ENCODE data around the gene ZNF132. TPM values are rescaled to one million over a fixed set of nuclear protein-coding genes. Genes with fewer than 3 reads are reported as not detected.

Gene ZNF132
- total RNA-seq, 1 donor from 2014 or later = 1.0 TPM

DNA sequence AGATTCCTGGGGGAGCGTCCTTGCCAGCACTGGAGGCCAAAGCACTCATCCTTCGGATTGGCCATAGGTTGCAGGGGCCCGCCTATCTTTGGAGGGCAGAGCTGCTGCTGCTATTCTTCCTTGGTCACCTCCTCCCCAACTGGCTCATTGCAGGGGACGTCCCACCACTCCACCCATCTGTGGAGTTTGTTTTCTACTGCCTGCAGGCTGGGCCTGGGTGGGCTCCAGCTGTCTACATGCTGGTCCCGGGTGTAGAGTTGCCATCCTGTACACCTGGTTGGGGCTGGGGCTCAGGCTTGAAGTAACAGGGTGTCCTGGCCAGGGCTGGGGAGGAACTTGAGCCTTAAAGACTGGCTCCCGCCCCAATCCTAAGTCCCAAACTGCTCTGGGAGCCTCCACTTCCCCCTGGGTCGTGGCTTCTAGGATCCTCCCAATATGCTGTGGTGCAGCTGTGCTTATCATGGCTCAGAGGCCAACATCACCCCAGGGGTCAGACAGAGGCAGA, 42.4 kb downstream of the ZNF132 start:
- no peaks in the 10 kb centered on the region for H3K27me3 Mint-ChIP-seq (ENCODE audit: insufficient read depth, low read depth)
- no peaks in the 10 kb centered on the region for H3K9me3 ChIP-seq (ENCODE audit: low read depth)
- peaks cover 7% of the 10 kb centered on the region for H3K79me2 ChIP-seq (ENCODE audit: low read depth)
- peaks cover 23% of the 10 kb centered on the region for H3K27me3 ChIP-seq
- peaks cover 26% of the 10 kb centered on the region for H3F3A ChIP-seq (ENCODE audit: low read depth)
- H3K4me2 ChIP-seq = no peak overlapping the region
- H3K4me3 ChIP-seq = no peak overlapping the region
- H4K20me1 ChIP-seq (ENCODE audit: low read depth) = peaks cover 7% of the 10 kb centered on the region
- no peak overlapping the region for H2AFZ ChIP-seq (replicated peaks)
- no peaks in the 10 kb centered on the region for H3K9me3 Mint-ChIP-seq
- no peak overlapping the region for H3K4me3 Mint-ChIP-seq
- TF ChIP-seq EZH2 (IDR thresholded peaks at IDR 0.05) = no peak
- no peak for TF ChIP-seq EZH2phosphoT487 (IDR thresholded peaks at IDR 0.05)
- TF ChIP-seq, protein P1, sequence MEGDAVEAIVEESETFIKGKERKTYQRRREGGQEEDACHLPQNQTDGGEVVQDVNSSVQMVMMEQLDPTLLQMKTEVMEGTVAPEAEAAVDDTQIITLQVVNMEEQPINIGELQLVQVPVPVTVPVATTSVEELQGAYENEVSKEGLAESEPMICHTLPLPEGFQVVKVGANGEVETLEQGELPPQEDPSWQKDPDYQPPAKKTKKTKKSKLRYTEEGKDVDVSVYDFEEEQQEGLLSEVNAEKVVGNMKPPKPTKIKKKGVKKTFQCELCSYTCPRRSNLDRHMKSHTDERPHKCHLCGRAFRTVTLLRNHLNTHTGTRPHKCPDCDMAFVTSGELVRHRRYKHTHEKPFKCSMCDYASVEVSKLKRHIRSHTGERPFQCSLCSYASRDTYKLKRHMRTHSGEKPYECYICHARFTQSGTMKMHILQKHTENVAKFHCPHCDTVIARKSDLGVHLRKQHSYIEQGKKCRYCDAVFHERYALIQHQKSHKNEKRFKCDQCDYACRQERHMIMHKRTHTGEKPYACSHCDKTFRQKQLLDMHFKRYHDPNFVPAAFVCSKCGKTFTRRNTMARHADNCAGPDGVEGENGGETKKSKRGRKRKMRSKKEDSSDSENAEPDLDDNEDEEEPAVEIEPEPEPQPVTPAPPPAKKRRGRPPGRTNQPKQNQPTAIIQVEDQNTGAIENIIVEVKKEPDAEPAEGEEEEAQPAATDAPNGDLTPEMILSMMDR (IDR thresholded peaks at IDR 0.05) = no peak
- no peak for DNase-seq (ENCODE audit: low spot score)
- H3K36me3 Mint-ChIP-seq = peaks cover 21% of the 10 kb centered on the region
- H3K27ac ChIP-seq = no peak overlapping the region
- peaks cover 3% of the 10 kb centered on the region for H3K4me1 ChIP-seq
- peaks cover 15% of the 10 kb centered on the region for H3K4me1 Mint-ChIP-seq
- H3K9ac ChIP-seq = no peak overlapping the region
- H3K27ac Mint-ChIP-seq = no peak overlapping the region
- H3K36me3 ChIP-seq = no peaks in the 10 kb centered on the region

DNA sequence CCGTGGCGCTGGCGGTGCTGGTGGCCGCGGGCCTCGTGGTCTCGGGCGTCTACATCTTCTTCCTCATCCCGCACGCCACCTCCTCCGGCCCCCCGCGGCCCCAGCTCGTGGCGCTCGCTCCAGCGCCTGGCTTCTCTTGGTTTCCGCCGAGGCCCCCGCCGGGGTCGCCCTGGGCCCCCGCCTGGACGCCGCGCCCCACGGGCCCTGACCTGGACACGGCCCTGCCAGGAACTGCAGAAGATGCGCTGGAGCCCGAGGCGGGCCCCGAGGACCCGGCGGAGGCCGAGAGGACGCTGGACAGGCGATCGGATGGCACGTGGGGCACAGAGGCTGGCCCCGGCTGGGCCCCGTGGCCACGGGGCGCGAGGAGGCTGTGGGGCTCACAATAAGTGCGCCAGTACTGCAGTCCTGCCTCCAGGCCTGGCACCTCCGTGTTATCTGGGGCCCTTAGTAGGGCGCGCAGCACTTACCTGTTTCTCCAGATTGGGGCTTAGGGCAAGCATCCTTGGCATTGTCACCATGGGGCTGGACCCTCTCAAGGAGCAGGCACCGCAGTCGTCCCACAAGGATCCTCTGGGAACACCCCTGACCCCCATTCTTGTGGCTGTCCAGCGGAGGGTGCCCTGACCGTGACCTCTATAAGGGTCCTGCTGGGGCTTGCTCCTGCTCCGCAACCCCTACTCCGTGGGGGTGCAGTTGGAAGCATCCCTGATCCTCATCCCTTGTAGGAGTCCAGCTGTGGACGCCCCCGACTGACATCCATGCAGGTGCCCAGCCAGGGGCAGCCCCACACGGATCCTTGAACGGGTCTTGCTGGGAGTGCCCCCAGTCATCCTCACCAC, 43.0 kb downstream of the ZNF132 start:
- Mint-ChIP-seq H3K27me3 (ENCODE audit: insufficient read depth, low read depth) (no peaks in the 10 kb centered on the region), H3K9me3 (no peaks in the 10 kb centered on the region), H3K4me1 (peaks cover 15% of the 10 kb centered on the region), H3K4me3 (no peak overlapping the region), H3K27ac (no peak overlapping the region), H3K36me3 (peaks cover 23% of the 10 kb centered on the region)
- peaks cover 3% of the 10 kb centered on the region for H3K4me1 ChIP-seq
- no peak for DNase-seq (ENCODE audit: low spot score)
- H4K20me1 ChIP-seq (ENCODE audit: low read depth) = peaks cover 7% of the 10 kb centered on the region
- H3K4me2 ChIP-seq = peak overlapping the region; percentile 58
- no peak overlapping the region for H2AFZ ChIP-seq (replicated peaks)
- H3K9me3 ChIP-seq (ENCODE audit: low read depth) = no peaks in the 10 kb centered on the region
- no peak overlapping the region for H3K4me3 ChIP-seq
- H3K27ac ChIP-seq = no peak overlapping the region
- no peaks in the 10 kb centered on the region for H3K36me3 ChIP-seq
- H3K27me3 ChIP-seq = peaks cover 23% of the 10 kb centered on the region
- no peak overlapping the region for H3K9ac ChIP-seq
- peaks cover 2% of the 10 kb centered on the region for H3K79me2 ChIP-seq (ENCODE audit: low read depth)
- H3F3A ChIP-seq (ENCODE audit: low read depth) = peaks cover 21% of the 10 kb centered on the region
- TF ChIP-seq EZH2 (IDR thresholded peaks at IDR 0.05) = peak; percentile 48
- TF ChIP-seq, protein P1 (IDR thresholded peaks at IDR 0.05) = no peak

DNA sequence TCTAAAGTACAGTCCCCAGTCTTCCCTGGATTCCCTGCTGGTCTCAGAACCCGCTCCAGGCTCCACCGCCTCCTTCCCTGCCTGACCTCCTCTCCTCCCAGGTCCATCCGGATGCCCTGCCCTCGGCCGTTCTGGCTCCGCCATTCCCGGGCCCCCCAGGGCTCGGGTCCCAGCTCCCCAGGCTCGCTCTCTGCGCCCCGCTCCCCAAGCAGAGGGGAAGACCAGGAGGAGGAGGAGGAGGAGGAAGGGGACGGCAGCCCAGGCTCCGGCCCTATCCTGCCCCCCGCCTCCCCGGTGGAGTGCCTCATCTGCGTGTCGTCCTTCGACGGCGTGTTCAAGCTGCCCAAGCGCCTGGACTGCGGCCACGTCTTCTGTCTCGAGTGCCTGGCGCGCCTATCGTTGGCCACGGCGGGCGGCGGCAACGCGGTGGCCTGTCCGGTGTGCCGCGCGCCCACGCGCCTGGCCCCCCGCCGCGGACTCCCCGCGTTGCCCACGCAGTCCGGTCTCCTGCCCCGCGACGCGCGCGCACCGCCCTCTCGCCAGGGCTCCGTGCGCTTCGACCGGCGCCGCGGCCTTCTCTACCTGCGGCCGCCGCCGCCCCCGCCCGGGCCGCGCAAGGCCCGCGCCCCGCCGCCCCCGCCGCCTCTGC, 43.9 kb downstream of the ZNF132 start:
- H3K4me1 ChIP-seq = peaks cover 3% of the 10 kb centered on the region
- H3K27me3 ChIP-seq = peaks cover 23% of the 10 kb centered on the region
- H2AFZ ChIP-seq (replicated peaks) = peak overlapping the region; percentile 76
- DNase-seq (ENCODE audit: low spot score) = peak; percentile 61
- H3K4me1 Mint-ChIP-seq = peaks cover 15% of the 10 kb centered on the region
- peaks cover 7% of the 10 kb centered on the region for H4K20me1 ChIP-seq (ENCODE audit: low read depth)
- peak overlapping the region; percentile 43 for H3K4me3 ChIP-seq
- peaks cover 24% of the 10 kb centered on the region for H3K36me3 Mint-ChIP-seq
- peak overlapping the region; percentile 78 for H3K4me2 ChIP-seq
- H3K4me3 Mint-ChIP-seq = no peak overlapping the region
- no peaks in the 10 kb centered on the region for H3K9me3 Mint-ChIP-seq
- peaks cover 9% of the 10 kb centered on the region for H3K79me2 ChIP-seq (ENCODE audit: low read depth)
- H3K36me3 ChIP-seq = no peaks in the 10 kb centered on the region
- no peaks in the 10 kb centered on the region for H3K9me3 ChIP-seq (ENCODE audit: low read depth)
- peaks cover 21% of the 10 kb centered on the region for H3F3A ChIP-seq (ENCODE audit: low read depth)
- no peaks in the 10 kb centered on the region for H3K27me3 Mint-ChIP-seq (ENCODE audit: insufficient read depth, low read depth)
- no peak overlapping the region for H3K27ac ChIP-seq
- TF ChIP-seq EZH2 (IDR thresholded peaks at IDR 0.05) = peak; percentile 65
- TF ChIP-seq, protein P1 (IDR thresholded peaks at IDR 0.05) = no peak
- TF ChIP-seq EZH2phosphoT487 (IDR thresholded peaks at IDR 0.05) = peak; percentile 43
- H3K27ac Mint-ChIP-seq = no peak overlapping the region
- H3K9ac ChIP-seq = no peak overlapping the region

All from neural progenitor cell (in vitro differentiated cells).